IPS-18a (cell line): ENCODE data around the gene ALPI.
"Not testable (repeated sequence)": the region's sequence is repeated elsewhere in the genome, so short reads cannot be mapped to it uniquely, and the experiment has no call there.

ENCODE experiments used
- H3K27ac ChIP-seq: one replicate; pipeline ENCODE4 v1.5.1; 2013; ENCODE audit warnings: low read length
- H3K27me3 ChIP-seq: one replicate; pipeline ENCODE4 v1.6.1; 2013; ENCODE audit warnings: mild to moderate bottlenecking, low read length; ENCODE audit not compliant: control insufficient read depth, insufficient read depth
- H3K36me3 ChIP-seq: one replicate; pipeline ENCODE4 v1.6.1; 2013; ENCODE audit warnings: low read depth, low read length; ENCODE audit not compliant: control insufficient read depth
- H3K4me1 ChIP-seq: one replicate; pipeline ENCODE4 v1.6.1; 2013; ENCODE audit warnings: low read depth, low read length; ENCODE audit not compliant: control insufficient read depth
- H3K4me3 ChIP-seq: one replicate; pipeline ENCODE4 v1.5.1; 2013; ENCODE audit warnings: low read length
- H3K9ac ChIP-seq: one replicate; pipeline ENCODE4 v1.6.1; 2013; ENCODE audit warnings: mild to moderate bottlenecking, low read length, moderate library complexity
- H3K9me3 ChIP-seq: one replicate; pipeline ENCODE4 v1.6.1; 2013; ENCODE audit warnings: low read depth, low read length; ENCODE audit not compliant: control insufficient read depth

ALPI gene

GRCh38 chr2:232423407-232423806 lies 32.5 kb upstream of the ALPI start:
- Histone ChIP-seq H3K9me3 (peaks cover 13% of the 10 kb centered on the region), H3K27ac (peak overlapping the region; percentile 73), H3K9ac (peak overlapping the region; percentile 41), H3K4me1 (peaks cover 40% of the 10 kb centered on the region), H3K4me3 (peak overlapping the region; percentile 43), H3K27me3 (peaks cover 44% of the 10 kb centered on the region)
- not testable (repeated sequence) for H3K36me3 ChIP-seq

GRCh38 chr2:232431705-232432590 lies 24.0 kb upstream of the ALPI start:
- H3K27me3 ChIP-seq = no peaks in the 10 kb centered on the region
- no peak overlapping the region for H3K27ac ChIP-seq
- no peak overlapping the region for H3K4me3 ChIP-seq
- H3K9ac ChIP-seq = no peak overlapping the region
- no peaks in the 10 kb centered on the region for H3K36me3 ChIP-seq
- no peaks in the 10 kb centered on the region for H3K4me1 ChIP-seq
- H3K9me3 ChIP-seq = no peaks in the 10 kb centered on the region

- no peak overlapping the region for H3K4me3 ChIP-seq
Observed at GRCh38 chr2:232432598-232433184, 23.3 kb upstream of the ALPI start.

GRCh38 chr2:232433622-232434021 lies 22.3 kb upstream of the ALPI start:
- H3K4me3 ChIP-seq, H3K27me3 ChIP-seq, H3K36me3 ChIP-seq, H3K9ac ChIP-seq, H3K4me1 ChIP-seq, H3K9me3 ChIP-seq, H3K27ac ChIP-seq: not testable (repeated sequence)

More at GRCh38 chr2:232432598-232433184, 23.3 kb upstream of the ALPI start:
- no peaks in the 10 kb centered on the region for H3K36me3 ChIP-seq
- H3K27ac ChIP-seq = no peak overlapping the region
- no peak overlapping the region for H3K9ac ChIP-seq
- no peaks in the 10 kb centered on the region for H3K4me1 ChIP-seq
- H3K27me3 ChIP-seq = no peaks in the 10 kb centered on the region
- no peaks in the 10 kb centered on the region for H3K9me3 ChIP-seq

GRCh38 chr2:232434091-232434490 lies 21.9 kb upstream of the ALPI start:
- Histone ChIP-seq H3K4me1 (no peaks in the 10 kb centered on the region), H3K9me3 (no peaks in the 10 kb centered on the region), H3K9ac (no peak overlapping the region), H3K4me3 (no peak overlapping the region), H3K27ac (no peak overlapping the region), H3K27me3 (no peaks in the 10 kb centered on the region), H3K36me3 (no peaks in the 10 kb centered on the region)

- Histone ChIP-seq H3K27me3 (no peaks in the 10 kb centered on the region), H3K27ac (no peak overlapping the region), H3K4me3 (no peak overlapping the region), H3K9me3 (no peaks in the 10 kb centered on the region), H3K4me1 (no peaks in the 10 kb centered on the region), H3K9ac (no peak overlapping the region), H3K36me3 (no peaks in the 10 kb centered on the region)
Observed at GRCh38 chr2:232434563-232435374, 21.2 kb upstream of the ALPI start.

- H3K4me3 ChIP-seq = no peak overlapping the region
- H3K4me1 ChIP-seq = no peaks in the 10 kb centered on the region
- no peaks in the 10 kb centered on the region for H3K36me3 ChIP-seq
- no peak overlapping the region for H3K27ac ChIP-seq
- H3K27me3 ChIP-seq = no peaks in the 10 kb centered on the region
- H3K9me3 ChIP-seq = no peaks in the 10 kb centered on the region
- H3K9ac ChIP-seq = no peak overlapping the region
Observed at GRCh38 chr2:232435375-232435648, 20.6 kb upstream of the ALPI start.

GRCh38 chr2:232435805-232436204 lies 20.1 kb upstream of the ALPI start:
- Histone ChIP-seq H3K9ac (no peak overlapping the region), H3K36me3 (no peaks in the 10 kb centered on the region), H3K9me3 (no peaks in the 10 kb centered on the region), H3K27ac (no peak overlapping the region), H3K4me3 (no peak overlapping the region), H3K27me3 (no peaks in the 10 kb centered on the region), H3K4me1 (no peaks in the 10 kb centered on the region)

- Histone ChIP-seq H3K9me3 (no peaks in the 10 kb centered on the region), H3K27me3 (no peaks in the 10 kb centered on the region), H3K27ac (no peak overlapping the region), H3K36me3 (no peaks in the 10 kb centered on the region), H3K9ac (no peak overlapping the region), H3K4me3 (no peak overlapping the region), H3K4me1 (no peaks in the 10 kb centered on the region)
Observed at GRCh38 chr2:232436381-232437194, 19.4 kb upstream of the ALPI start.

- no peaks in the 10 kb centered on the region for H3K27me3 ChIP-seq
- no peaks in the 10 kb centered on the region for H3K9me3 ChIP-seq
- no peak overlapping the region for H3K27ac ChIP-seq
- H3K4me3 ChIP-seq = no peak overlapping the region
- no peaks in the 10 kb centered on the region for H3K36me3 ChIP-seq
- H3K9ac ChIP-seq = no peak overlapping the region
- H3K4me1 ChIP-seq = no peaks in the 10 kb centered on the region
Observed at GRCh38 chr2:232437195-232437571, 18.8 kb upstream of the ALPI start.

- Histone ChIP-seq H3K9me3 (no peaks in the 10 kb centered on the region), H3K27ac (no peak overlapping the region), H3K4me3 (no peak overlapping the region), H3K27me3 (no peaks in the 10 kb centered on the region), H3K9ac (no peak overlapping the region), H3K4me1 (no peaks in the 10 kb centered on the region), H3K36me3 (no peaks in the 10 kb centered on the region)
Observed at GRCh38 chr2:232438091-232438490, 17.9 kb upstream of the ALPI start.
